Left renal cortex interstitium (tissue), 4 donors: ENCODE data around the gene ADGRL4. TPM values are rescaled to one million over a fixed set of nuclear protein-coding genes. Genes with fewer than 3 reads are reported as not detected.
"Not testable (repeated sequence)": the region's sequence is repeated elsewhere in the genome, so short reads cannot be mapped to it uniquely, and the experiment has no call there.

Experiments used
- DNase-seq, 4 donors: peaks; one replicate each; pipeline ENCODE4 v3.0.0-alpha.2; 2013; ENCODE audit warnings: low read depth in 4 of 4, low spot score in 2 of 4, missing footprints in 1 of 4
- polyA plus RNA-seq, 4 donors: library from polyadenylated mRNA; unstranded; fragments of 120-200 nt; gene quantifications; one replicate each; pipeline ENCODE4 v1.2.1, GENCODE V29; 2013; ENCODE audit not compliant: insufficient read length in 4 of 4

Gene ADGRL4
- 10 to 100 TPM; 18.7 to 26.2 (median 20.2) TPM for polyA plus RNA-seq

DNA sequence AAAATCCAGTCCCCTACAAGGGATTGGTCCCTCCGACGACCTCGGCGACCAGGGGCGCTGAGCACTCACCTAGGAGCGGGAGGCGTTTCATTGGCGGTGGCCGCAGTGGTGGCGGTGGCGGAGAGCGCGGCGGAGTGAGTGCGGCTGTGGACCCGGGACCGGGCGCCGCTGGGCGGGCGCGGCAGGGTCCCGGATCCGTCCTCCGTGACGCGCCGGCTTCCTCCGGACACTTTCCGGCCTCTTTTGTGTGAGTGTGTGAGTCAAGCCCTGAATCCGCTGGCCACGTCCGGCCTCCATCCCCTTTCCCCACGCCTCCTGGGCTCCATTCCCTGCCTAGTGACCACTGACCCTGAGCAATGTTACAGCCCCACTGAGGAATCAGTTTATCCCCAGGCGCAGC lies at the start of gene ADGRL4:
TSS of gene ADGRL4 (minus strand) at position 167 of the 400 bp plus-strand sequence. CDS start at position 91, 76 bp downstream.
- DNase-seq = peak in 1 of 4 donors; percentile 13

DNA sequence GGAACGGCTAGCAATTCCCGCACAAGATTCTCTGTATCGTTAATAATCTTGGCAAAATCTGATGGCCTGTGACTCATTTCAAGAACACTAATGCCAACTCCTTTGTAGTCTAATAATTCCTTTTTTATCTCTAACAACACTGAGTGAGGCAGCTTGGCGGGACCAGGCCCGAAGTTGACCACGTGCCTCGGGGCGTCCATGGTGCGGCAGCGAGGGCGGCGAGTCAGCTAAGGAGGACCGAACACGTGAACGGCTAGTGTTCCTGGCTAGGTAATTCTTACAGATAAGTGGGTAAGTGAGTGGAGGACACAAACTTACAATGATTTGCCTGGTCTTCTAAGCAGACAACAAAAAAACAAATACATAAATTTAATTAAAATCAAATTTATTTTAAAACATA lies 49.3 kb upstream of the ADGRL4 start:
- no peak for DNase-seq

DNA sequence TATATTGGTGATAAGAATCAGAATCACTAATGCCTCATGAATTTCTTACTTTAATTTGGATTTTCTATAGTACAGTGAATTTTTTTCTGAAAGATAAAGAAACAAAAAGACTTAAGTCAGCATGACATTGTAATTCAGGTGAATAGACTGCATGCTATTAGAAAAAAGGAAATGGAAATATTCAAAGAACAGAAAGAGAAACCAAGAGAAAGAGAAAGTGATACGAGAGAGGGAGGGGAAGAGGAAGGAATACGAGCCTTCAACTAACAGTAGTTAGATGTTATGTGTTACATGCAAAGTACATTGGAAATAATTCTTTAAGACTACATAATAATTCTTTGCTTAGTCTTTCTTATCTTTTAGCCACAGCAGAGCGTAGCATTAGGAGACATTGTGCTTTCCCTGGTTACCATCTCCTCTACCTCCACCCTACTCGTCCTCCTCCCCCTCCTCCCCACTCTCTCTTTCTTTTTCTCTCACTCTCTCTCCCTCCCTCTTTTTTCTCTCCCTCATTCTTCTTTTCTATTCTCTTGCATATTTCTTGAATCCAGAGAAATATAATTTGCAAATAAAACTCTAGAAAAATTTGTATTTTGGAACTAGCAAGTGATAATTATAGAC lies 46.4 kb upstream of the ADGRL4 start:
- no peak for DNase-seq

DNA sequence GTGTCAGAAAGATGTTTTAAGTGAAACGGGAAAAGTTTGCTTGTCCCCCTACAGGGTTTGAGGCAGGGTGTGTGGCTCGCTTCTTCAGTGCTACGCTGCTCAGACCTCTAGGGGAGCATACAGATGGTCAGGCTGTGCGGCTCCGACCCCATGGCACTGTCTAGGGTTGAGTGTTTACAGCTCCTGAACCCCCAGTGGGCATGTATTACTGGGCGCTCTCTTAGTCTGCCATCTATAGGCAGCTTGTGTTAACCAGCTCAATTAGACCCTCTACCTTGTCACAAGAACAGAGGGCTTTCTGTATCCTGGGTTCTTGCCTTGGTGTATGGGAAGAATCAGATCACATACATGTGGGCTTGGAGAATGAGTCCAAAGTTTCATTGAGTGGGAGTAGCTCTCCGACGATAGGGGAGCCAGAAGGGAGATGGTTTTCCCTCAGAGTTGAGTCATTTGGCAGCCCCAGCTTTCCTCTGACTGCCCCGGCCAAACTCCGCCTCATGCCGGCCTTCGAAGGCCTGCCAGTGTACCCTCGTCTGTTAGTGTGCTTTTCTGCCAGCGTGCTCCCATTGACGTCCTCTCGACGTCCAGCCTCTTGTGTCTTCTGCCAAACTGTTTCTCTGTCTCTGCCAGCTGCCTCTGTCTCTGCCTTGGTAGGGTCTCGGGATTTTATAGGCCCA lies 38.6 kb upstream of the ADGRL4 start:
- no peak for DNase-seq

DNA sequence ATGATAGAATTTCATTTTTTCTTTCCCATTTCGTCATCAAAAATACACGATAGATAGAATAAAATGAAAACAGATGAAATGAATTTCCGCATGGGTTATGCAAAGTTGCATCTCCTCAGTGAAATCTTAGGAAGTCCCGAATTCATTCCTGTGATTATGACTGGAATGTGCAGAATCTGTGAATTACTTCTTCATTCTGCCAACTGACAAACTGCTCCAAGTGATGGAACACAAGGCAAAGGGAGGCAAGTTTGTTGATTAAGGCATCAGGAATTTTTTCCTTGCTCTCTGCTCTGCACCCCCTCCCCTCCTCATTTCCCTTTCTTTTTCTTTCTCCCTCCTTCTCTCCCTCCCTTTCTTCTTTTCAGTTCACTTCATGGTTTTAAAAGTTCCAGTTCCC lies 37.0 kb upstream of the ADGRL4 start:
- DNase-seq = no peak

DNA sequence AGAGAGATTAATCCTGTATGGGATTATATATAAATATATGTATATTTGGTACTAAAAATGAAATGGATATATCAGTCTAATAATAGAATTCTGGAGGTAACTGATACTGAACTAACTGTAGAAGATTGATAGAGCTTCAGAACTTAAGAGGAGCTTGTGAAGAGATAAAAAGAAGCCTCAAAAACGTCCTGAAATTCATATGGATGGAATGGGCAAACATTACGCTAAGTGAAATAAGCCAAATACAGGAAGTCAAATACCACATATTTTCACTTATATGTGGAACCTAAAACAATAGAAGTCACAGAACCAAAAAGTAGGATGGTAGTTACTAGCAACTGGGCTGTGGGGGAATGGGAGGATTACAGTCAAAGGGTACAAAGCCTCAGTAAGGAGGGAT lies 36.0 kb upstream of the ADGRL4 start:
- DNase-seq = no peak

DNA sequence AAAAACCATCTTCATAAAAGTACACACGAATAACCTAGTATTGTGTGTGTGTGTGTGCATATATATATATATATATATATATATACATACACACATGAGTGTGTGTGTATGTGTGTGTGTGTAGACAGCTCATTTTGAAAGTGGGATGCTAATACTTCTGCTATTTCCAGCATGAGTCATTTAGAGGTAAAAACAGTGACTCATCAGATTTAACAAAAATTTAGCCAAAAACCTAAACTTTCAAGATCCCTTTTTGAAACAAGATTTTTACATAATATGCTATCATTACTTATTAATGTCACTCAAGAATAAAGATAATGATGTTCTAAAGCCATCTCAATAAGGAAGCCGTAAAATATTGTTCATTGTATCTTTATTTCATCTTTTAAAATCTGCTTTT lies 35.6 kb upstream of the ADGRL4 start:
- no peak for DNase-seq

DNA sequence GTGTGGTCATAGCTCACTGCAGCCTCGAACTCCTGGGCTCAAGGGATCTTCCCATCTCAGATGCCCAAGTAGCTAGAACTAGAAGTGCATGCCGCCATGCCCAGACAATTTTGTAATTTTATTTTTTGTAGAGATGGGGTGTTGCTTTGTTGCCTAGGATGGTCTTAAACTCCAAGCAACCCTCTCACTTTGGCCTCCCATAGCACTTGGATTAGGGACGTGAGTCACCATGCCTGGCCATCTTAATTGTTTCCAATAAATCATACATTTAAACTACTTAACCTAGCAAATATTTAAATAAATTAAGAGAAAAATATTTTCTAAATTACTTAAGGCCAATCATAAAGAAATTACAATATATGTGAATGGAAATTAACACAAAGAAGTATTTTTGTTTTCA lies 35.1 kb upstream of the ADGRL4 start:
- DNase-seq = no peak

DNA sequence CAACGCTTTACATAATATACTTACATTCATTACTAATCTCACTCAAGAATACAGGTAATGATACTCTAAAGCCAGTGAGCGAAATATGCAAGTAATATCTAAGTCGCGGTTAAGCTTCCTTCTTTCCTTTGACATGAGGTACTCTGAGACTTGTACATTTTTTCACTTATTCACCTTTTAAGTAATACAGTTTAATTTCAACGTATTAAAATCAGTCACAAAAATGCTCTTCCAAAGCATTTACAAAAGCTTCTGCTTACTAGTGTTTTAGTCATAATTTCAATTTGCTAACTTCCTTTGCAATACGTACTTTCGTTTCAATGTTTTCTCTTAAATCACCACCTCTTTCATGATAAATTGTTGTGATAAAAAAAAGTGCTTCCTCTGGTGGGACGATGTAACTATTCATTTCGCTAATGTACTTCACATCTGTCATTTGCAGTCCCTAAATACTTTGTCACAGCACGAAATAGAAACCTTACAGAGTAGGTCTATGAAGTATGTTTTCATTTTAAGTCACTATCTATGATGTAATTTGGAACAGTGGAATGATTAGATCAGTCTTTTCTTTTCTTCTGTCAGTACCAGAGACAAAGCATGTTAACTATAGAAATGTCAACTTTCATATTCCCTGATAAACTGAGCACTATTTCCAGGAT lies 34.0 kb upstream of the ADGRL4 start:
- DNase-seq = no peak

DNA sequence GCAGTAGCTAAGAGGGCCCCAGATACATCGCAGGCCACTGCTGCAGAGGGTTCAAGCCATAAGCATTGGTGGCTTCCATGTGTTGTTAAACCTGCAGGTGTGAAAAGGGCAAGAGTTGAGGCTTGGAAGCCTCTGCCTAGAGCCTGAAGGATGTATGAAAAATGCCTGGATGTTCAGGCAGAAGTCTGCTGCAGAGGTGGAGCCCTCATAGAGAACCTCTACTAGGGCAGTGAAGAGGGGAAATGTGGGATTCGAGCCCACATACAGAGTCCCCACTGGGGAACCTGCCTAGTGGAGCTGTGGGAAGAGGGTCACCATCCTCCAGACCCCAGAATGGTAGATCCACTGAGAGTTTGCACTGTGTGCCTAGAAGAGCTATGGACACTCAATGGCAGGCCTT lies 30.6 kb upstream of the ADGRL4 start:
- DNase-seq = no peak

DNA sequence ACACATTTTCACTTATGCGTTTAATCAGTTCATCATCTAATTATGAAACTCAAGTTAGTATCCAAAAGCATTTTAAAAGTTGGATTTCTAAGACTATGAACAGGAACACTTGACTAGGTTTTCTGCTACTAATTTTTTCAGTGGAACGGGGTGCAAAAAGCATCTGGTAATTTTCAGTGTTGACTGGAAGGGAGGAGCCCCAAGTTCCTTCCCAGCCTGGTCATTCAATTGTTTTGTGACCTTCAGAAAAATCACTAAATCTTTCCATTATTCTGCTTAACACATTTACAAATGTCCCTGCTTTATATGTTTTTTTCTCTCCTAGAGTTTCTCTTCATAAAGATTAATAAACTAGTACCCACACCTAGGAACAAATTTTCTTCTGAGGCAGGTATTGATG lies 6.0 kb upstream of the ADGRL4 start:
- no peak for DNase-seq

DNA sequence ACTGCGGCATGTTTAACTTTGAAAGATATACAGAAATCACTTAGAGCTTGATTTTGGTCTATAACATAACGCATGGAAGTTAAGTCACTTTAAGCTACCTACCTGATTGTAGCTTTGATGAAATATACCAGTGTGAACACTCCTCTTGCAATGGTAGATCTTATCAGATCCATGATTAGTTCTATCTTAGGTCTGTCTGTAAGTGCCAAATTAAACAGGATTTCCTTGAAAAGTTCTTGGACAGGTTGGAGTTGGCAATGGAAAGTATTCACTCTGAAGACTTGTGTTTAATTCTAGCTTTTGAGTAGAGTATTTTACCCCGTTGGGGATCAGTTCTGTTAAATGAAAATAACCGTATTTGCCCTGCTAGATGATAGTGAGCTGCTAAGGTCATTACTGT lies 4.1 kb upstream of the ADGRL4 start:
- no peak for DNase-seq

DNA sequence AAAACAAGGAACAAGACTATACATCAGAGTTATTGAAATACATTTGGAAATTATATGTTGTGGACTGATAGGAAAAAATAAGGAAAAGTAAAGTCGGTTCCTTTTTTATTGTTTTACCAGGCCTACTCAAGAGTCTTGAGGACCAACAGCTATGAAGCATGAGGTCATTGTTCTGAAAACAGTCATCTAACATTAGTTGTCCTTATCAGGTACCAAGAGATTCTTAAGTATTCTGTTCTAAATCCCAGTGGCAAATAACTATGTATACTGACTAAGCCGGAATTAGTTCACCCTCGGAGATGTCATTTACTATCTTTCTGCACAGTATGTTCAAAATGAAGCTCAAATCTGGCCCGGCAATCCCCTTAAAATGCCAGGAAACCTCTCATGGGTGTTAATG lies 585 bp downstream of the ADGRL4 start:
- no peak for DNase-seq

DNA sequence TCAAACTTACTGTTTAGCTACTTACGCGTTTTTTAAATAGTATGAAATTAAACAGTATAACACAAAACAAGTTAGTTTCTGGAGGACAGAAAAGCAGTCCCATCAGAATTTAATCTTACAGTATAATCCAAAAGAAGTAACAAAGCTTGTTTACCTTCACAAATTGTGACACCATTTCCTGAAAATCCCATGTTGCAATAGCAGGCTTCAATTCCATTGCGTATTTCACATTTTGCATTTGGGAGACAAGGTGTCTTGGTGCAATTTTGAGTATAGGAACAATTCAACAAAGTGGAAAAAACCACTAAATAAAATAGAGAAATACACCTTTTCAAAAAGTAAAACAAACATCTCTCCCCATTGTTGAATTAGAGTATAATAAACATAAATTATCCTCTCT lies 1.6 kb downstream of the ADGRL4 start:
- DNase-seq = no peak

DNA sequence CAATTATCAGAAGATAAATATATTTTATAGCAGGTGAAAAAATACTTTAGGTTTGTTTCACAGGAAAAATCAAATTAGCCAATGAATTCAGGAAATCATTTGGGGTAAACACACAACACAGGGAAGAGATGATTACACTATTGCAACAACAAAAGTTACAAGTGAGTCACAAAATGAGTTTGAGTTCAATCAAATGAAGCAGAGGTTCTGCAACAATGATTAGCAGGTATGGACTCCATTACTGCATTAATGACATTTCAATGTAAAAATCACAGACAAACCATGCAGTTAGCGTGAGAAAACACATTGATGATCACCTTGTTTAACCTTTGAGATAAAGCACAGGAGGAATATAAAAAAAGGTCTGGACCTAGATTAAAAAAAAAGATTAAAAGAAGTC lies 9.7 kb downstream of the ADGRL4 start:
- DNase-seq = no peak

DNA sequence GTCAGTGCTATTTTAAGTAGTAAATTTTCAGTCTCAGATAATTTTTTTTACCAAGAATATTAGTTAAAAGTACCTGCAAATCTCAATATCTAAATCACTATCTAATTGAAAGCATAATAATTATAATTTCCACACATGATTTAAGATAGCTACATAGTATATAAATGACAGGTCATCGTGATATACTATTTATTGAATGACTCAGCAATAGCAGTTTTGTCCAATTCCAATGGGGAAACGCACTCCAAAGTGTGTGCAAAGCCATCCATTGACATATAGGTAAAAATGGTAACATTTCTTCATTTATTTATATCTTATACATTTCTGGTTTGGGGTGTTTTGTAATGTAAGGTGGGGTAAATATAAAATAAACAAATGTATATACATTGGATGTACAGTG lies 19.5 kb downstream of the ADGRL4 start:
- no peak for DNase-seq

DNA sequence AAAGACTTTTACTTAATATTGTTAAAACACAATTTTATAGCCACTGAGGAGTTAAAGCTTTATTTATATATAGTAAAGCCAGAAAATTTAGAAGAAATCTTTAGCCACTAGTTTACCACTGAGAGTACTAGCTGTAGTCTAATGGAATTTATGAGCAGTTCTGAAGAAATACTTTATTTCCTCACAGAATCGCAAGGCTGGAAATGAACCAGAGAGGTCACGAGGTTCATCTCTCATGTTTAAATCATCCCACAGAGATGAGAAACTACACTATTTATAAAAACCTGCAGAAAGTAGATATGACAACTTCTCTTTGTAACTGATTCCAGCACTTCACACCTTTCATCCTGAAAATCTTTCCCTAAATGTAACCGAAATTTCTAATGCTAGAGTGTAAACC lies 26.0 kb downstream of the ADGRL4 start:
- peak in 1 of 4 donors; percentile 4 for DNase-seq

DNA sequence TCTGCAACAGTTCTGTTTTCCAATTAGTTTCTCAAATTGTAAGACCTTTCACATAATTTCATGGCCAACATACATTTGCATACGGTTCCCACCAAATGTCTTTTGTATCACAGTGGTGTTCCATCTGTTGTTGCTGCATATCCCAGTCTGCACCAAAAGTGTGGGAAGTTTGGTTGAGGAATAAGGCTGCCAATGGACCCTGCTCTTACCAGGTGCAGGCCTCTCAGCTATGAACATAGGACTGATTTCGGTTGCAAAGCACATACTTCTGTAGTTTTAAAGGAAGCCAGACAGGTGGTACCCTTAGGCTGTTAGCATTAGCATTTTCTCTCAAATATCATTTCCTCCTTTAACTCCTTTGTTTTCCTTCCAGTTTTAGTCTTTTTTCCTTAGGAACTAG lies 33.8 kb downstream of the ADGRL4 start:
- DNase-seq = no peak

DNA sequence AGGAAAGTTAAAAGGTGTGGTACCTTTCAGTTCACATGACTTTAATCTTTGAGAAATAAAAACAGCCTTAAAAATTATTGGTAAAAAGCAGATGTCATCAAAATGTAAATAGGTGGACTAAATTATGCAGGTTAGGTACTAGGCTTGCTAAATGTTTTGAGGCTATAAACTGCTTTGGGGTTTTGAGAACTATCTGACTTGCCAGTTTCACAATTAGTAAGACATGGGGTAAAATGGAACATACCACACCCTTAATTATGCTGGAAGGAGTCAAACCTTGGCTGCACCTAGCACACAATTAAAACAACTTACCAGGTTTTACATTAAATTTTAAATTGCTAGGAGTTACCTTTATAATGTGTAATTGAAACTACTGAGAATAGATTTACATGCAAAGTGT lies 39.4 kb downstream of the ADGRL4 start:
- not testable (repeated sequence) for DNase-seq

DNA sequence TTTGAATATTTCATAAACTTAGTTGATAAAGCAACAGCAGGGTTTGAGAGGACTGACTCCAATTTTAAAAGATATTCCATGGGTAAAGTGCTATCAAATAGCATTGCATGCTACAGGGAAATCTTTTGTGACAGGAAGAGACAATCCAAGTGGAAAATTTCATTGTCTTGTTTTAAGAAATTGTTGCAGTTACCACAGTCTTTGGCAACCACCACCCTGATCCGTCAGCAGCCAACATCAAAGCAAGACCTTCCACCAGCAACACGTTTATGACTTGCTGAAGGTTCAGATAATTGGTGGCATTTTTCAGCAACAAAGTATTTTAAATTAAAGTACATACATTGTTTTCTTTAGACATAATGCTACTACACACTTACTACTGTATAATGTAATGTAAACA lies 47.8 kb downstream of the ADGRL4 start:
- DNase-seq = no peak

DNA sequence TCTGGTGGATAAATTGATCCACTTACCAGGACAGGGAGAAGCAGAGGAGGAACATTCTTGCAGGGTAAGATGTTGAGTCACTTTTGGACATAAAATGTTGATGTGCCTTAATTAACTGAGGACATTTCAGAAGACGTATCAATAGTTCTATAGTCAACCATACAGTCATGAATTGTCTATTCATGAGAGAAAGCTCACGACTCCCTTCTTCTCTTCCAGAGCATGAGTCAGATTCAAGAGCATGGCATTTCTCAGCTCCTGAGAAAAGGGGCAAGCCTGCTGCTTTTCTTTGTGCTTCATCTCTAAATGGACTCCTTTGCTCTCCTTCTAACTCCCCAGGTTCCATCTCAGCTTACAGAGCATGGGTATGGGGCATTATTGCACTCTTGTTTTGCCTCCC lies 55.7 kb downstream of the ADGRL4 start:
- DNase-seq = no peak

DNA sequence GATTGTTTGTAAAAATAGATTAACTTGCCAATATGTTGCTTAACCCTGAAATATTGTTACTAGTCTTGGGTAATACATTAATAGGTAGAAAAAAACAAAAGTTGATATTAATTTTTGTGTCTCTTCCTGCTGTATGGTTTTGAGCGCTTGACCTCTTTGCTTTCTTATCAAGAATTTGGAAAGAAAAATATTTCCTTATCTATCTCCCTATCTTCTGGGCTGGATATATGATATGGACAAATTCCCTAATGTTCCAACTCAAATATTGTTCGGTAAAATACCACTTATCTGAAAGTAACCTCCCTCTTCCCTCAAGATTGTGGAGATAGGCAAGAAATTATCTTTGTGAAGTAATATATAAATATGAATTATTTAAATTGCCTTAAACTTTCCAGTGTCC lies 57.3 kb downstream of the ADGRL4 start:
- no peak for DNase-seq
